ENCODE measurements around the gene SHC2.

Gene SHC2, protein sequence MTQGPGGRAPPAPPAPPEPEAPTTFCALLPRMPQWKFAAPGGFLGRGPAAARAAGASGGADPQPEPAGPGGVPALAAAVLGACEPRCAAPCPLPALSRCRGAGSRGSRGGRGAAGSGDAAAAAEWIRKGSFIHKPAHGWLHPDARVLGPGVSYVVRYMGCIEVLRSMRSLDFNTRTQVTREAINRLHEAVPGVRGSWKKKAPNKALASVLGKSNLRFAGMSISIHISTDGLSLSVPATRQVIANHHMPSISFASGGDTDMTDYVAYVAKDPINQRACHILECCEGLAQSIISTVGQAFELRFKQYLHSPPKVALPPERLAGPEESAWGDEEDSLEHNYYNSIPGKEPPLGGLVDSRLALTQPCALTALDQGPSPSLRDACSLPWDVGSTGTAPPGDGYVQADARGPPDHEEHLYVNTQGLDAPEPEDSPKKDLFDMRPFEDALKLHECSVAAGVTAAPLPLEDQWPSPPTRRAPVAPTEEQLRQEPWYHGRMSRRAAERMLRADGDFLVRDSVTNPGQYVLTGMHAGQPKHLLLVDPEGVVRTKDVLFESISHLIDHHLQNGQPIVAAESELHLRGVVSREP

DNA sequence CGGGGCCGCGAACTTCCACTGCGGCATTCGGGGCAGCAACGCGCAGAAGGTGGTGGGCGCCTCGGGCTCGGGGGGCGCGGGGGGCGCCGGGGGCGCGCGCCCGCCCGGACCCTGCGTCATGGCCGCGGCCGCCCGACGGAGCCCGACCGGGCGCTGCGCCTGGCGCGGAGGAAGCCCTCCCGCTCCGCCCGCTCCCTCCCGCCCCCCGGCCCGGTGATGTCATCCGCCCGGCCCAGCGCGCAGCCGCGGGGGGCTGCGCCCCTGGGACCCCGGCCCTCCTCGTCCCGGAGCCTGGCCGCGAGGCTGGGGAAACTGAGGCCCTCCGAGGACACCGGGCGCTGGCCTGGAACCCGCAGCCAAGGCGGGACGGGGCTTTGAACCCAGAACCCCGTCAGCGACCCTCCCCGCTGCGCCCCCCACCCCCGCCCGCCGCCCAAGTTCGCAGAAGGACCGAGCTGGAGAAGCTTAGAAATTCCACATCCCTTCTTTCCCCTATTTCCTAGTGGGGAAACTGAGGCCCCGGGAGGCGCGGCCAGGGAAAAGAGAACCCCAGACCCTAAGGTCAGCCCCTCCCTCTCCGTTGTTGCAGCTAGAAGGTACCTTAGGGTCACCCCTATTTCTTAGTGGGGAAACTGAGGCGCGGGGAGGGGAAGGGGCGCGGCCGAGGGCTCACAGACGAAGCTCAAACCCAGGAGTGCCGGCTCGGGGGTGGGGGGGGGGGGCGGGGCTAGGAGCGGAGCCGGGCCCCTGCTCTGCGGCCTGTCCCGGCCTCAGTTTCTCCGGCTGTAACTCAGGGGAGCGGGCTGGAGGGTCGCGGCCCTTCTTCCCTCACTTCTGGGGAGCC is at the start of gene SHC2:
Gene SHC2, minus strand, starts transcription at position 157 of the 844 bp plus-strand sequence. Its CDS starts 37 bp downstream, at position 120.
- no peak for DNase-seq (ENCODE audit: low read depth in 1 of 2, low spot score in 1 of 2)

DNA sequence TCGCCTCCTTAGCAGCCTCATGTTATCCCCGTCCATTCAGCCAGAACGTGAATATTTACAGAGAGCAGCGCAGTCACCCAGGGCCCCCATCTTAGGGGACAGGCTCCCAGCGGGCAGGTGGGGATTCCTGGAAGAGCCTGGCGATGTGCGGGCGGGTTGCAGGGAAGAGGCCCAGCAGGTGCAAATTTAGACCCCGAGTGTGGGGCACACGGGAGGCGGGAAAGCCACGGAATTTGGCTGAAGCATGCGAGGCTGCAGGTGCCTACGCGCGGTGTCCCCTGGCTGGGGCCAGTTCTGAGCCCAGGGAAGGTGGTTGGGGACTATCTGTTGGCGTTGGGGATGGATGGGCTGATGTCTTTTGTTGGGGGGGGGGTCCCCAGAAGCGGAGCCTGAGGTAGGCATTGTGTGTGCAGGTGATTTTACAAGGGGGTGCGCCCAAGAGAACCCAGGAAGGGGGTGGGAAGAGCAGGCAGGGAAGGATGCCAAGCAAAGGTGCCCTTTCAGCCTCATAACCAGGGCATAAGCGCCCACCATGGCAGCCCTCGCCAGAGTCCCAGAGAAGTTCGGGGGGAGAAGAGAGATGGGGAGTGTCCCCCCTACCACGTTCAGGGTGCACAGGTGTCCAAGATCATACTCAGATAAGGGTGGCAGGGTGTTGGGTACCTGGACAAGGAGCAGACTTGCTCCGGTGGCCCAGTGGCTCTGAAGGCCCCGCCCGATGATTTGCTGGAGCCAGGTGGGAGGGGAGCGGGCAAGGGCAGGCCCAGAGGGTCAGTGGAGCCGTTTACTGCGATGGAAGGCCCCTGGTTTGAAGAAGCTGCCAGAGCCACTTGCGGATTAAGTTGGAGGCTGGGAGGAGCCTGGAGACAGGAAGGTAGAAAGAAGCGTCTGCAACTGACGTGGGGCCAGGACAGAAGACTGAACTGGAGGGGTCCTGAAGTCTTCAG is 47.6 kb upstream of the SHC2 start:
- DNase-seq (ENCODE audit: low read depth in 1 of 2, low spot score in 1 of 2): no peak

DNA sequence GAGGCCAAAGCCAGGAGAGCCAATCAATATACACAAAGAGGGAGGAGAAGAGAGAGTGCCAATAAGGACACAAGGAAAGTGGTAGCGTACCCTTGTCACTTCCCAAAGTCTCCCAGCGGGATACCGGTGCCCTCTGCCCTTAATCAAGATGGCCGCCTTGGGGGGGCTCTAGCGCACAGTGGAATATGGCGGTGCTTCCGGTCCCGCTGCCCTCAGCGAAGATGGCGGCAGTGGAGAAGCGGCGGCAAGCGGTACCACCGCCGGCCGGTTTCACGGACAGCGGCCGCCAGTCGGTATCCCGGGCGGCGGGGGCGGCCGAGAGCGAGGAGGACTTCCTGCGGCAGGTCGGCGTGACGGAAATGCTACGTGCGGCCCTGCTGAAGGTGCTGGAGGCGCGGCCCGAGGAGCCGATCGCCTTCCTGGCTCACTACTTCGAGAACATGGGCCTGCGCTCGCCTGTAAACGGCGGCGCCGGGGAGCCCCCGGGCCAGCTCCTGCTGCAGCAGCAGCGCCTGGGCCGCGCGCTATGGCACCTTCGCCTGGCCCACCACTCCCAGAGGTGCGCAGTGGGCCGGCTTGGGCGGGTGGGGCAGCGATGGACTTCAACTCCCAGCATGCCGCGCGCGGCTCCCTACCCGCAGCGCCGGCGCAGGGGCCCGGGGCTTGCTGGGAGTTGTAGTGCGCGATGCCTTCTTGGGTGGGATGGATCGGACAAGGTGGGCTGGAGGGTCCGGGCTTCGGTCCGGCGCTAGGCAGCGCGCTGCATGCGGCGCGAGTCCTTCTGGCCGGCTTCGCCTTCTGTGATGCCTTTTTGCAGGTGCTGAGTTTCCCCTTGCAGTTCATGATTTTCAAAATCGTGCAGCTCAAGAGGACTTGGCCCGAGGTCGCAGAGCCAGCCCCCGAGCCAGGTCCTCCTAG is 46.7 kb upstream of the SHC2 start, which contains the start of gene TPGS1:
Gene TPGS1, plus strand, starts transcription at position 212 of the 918 bp plus-strand sequence. Its CDS starts 10 bp downstream, at position 222.
- peak; percentile 60 to 66 for DNase-seq (ENCODE audit: low read depth in 1 of 2, low spot score in 1 of 2)

DNA sequence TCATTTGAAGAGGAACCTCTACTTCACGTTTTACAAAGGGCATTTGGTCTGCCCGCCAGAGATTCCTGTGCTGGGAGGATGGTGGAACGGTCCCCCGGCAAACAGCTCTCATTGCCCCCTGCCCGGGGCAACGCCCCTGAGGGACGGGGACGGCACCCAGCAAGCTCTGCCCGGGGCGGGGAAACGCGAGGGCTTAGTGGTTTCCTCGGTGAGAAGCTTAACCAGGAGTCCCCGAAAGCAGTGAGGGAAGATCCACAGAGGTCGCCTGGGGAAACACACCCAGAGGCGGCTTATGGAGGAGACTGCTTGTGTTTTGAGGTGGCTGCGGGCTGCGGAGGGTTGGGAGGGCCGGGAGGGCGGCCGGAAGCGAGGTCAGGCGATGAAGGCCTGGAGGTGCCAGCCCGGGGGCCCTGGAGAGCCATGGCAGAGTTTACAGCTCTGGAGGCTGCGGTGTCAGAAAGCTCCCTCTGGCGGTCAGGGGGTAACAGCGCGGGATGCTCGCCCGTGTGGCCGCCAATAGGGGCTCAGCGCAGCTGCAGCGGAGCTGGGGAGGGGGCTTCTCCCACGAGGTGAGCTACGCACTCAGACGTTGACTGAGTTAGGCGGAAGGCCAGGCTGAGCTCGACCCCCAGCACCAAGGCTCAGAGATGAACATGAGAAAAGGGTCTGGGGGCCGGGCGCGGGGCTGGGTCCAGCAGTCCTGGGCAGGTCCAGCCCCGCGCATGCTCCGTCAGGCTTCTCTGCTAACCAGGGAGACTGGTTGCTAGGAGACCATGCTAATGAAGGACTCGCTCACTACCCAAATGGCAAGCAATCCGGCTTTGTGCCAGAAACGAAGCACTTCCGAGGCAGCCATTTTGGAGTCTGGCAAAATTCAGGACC is 45.8 kb upstream of the SHC2 start:
- DNase-seq (ENCODE audit: low read depth in 1 of 2, low spot score in 1 of 2): peak; percentile 87 to 95

DNA sequence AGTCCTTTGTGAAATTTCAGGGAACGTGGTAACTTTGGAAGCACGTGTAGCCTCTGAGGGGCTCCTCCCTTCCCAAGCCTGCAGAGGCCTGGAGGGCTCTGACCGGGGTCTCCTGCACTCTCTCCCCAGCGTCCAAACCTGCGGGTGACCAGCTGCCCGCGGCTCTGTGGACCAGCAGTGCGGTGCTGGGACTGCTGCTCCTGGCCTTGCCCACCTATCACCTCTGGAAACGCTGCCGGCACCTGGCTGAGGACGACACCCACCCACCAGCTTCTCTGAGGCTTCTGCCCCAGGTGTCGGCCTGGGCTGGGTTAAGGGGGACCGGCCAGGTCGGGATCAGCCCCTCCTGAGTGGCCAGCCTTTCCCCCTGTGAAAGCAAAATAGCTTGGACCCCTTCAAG is 43.8 kb upstream of the SHC2 start:
- no peak for DNase-seq (ENCODE audit: low read depth in 1 of 2, low spot score in 1 of 2)

DNA sequence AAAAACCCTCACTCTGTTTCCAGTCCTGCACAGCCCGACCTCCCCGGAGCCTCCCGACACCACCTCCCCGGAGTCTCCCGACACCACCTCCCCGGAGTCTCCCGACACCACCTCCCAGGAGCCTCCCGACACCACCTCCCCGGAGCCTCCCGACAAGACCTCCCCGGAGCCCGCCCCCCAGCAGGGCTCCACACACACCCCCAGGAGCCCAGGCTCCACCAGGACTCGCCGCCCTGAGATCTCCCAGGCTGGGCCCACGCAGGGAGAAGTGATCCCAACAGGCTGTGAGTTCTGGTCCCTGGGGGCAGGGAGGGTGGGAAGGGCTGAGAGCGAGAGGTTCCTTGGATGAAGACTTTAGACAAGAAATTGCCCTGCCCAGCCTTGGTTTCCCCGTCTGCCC is 40.8 kb upstream of the SHC2 start:
- no peak for DNase-seq (ENCODE audit: low read depth in 1 of 2, low spot score in 1 of 2)

DNA sequence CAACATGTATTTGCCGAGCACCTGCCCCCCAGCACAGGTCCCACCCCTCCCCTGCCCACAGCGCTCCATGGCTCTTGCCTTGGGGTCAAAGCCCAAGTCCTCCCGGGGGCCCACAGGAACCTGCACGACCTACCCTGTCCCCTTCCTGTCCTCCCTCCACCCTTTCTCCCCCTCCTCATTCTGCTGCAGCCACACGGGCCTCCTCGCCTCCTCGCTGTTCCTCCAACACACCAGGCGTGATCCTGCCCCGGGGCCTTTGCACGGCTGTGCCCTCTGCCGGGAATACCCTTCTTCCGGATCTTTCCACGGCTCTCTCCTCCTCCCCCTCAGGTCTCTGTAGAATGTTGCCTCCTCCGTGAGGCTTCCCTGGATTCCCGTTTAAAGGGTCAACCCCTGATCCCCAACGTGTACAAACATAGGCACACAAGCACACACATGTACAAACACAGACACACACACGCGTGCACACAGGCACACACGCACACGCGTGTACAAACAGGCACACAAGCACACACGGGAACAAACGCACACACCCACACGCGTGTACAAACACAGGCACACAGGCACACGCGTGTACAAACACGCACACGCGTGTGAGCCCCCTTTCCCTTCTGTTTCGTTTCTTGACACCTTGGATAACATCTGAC is 38.3 kb upstream of the SHC2 start:
- no peak for DNase-seq (ENCODE audit: low read depth in 1 of 2, low spot score in 1 of 2)

DNA sequence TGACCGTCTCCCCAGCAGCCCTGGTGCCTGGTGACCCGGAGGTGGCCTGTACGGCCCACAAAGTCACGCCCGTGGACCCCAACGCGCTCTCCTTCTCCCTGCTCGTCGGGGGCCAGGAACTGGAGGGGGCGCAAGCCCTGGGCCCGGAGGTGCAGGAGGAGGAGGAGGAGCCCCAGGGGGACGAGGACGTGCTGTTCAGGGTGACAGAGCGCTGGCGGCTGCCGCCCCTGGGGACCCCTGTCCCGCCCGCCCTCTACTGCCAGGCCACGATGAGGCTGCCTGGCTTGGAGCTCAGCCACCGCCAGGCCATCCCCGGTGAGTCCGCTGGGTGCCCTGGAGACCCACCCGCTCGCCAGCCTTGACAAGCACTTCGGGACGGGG is 37.7 kb upstream of the SHC2 start:
- no peak for DNase-seq (ENCODE audit: low read depth in 1 of 2, low spot score in 1 of 2)

DNA sequence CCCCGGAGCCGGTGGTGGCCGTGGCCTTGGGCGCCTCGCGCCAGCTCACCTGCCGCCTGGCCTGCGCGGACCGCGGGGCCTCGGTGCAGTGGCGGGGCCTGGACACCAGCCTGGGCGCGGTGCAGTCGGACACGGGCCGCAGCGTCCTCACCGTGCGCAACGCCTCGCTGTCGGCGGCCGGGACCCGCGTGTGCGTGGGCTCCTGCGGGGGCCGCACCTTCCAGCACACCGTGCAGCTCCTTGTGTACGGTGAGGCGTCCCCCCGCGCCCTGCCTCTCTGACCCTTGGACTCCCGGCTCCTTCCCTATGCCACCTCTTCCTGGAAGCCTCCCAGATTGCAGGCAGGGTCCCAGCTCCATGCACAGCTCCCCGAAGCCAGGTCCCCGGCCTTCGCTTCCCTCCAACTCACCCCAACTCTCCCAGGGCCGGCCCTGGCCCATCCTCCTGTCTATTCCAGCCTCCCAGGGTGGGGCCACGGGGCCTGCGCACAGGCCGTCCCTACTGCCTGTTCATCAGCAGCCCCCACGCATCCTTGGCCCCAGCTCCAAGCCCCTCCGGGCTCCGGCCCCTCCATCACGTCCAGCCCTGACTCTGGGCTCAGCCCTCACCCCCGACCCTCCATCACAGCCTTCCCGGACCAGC is 37.2 kb upstream of the SHC2 start:
- DNase-seq (ENCODE audit: low read depth in 1 of 2, low spot score in 1 of 2): no peak

DNA sequence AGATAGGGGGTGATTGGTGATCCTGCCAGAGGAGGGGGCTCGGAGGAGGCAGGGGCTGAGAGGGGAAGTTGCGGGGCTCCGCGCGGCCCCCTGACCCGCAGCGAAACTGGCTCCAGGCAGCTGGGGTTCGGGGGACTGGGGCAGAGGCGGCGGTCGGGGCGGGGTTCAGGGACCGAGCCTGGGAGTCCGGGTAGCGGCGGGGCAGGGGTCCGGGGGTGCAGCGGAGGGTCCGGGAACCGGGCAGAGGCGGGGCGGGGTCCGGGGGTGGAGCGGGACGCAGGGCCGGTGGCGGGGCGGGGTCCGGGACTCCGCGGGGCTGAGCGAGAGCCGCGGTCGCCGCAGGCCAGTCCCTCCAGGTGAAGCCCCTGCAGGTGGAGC is 36.6 kb upstream of the SHC2 start:
- DNase-seq (ENCODE audit: low read depth in 1 of 2, low spot score in 1 of 2): no peak

DNA sequence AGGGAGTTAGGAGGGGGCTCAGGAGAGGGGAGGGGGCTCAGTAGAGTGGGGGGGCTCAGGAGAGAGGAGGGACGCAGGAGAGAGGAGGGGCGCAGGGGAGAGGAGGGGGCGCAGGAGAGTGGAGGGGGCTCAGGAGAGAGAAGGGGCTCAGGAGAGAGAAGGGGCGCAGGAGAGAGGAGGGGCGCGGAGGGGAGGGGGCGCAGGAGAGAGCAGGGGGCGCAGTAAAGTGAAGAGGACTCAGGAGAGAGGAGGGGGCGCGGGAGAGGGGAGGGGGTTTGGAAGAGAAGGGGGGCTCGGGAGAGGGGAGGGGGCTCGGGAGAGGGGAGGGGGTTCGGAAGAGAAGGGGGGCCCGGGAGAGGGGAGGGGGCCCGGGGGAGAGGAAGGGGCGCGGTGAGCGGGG is 36.2 kb upstream of the SHC2 start:
- no peak for DNase-seq (ENCODE audit: low read depth in 1 of 2, low spot score in 1 of 2)

DNA sequence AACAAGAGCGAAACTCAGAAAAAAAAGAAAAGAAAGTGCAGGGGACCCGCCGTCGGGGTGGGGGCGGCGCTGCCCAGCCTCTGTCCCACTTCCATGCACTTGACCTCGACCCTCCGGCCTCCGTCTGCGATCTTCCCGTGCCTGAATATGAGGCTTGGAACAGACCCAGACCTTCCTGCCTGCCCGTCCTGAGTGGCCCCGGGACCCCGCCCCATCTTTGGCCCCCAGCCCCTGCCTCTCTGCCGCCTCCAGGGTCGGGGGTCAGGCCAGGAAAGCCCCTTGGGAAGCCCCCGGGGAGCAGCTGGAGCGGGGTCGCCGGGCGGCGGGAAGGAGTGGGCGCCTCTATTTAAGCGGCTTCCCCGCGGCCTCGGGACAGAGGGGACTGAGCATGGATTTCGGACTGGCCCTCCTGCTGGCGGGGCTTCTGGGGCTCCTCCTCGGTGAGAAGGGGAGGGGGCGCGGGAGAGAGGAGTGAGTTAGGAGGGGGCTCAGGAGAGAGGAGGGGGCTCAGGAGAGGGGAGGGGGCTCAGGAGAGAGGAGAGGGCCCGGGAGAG is 35.4 kb upstream of the SHC2 start, which contains the start of gene MADCAM1:
Gene MADCAM1, plus strand, starts transcription at position 375 of the 554 bp plus-strand sequence. Its CDS starts 14 bp downstream, at position 389.
- DNase-seq (ENCODE audit: low read depth in 1 of 2, low spot score in 1 of 2): no peak

DNA sequence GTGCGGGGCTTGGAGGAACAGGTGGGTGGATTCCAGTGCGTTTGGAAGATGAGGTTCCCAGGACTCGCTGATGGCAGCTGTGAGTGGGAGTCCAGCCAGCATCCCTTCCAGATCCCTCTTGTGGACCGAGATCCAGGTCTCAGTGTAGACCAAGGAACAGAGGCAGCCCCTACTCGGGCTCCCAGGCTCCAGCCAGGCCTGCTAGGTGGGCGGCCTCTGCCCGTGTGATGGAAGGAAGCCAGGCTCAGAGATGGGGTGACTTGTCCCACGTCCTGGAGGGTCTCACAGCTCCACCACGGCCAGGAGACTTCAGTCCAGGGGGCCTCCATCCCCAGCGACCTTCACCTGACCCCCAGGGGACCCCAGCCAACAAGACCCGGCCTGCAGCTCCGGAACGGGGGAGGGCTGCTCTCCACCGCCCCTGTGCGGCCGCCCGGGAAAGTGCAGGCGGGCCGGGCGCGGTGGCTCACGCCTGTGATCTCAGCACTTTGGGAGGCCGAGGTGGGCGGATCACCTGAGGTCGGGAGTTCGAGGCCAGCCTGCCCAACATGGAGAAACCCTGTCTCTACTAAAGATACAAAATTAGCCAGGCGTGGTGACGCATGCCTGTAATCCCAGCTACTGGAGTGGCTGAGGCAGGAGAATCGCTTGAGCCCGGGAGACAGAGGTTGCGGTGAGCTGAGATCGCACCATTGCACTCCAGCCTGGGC is 34.7 kb upstream of the SHC2 start:
- DNase-seq (ENCODE audit: low read depth in 1 of 2, low spot score in 1 of 2): no peak

DNA sequence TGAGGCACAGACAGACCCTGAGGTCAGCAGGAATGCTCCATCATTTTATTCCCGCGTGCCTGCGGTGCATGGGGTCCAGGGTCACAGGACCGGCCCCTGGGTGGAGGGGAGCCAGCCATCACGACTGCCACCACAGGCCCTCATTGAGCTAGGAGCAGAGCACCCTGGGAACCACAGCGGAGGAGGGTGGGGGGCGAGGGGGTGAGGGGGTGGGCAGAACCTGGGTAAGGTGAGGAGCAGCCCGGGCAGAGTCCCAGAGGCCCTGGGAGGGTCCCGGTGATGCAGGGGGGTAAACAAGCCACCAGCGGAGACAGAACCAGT is 34.2 kb upstream of the SHC2 start:
- no peak for DNase-seq (ENCODE audit: low read depth in 1 of 2, low spot score in 1 of 2)

DNA sequence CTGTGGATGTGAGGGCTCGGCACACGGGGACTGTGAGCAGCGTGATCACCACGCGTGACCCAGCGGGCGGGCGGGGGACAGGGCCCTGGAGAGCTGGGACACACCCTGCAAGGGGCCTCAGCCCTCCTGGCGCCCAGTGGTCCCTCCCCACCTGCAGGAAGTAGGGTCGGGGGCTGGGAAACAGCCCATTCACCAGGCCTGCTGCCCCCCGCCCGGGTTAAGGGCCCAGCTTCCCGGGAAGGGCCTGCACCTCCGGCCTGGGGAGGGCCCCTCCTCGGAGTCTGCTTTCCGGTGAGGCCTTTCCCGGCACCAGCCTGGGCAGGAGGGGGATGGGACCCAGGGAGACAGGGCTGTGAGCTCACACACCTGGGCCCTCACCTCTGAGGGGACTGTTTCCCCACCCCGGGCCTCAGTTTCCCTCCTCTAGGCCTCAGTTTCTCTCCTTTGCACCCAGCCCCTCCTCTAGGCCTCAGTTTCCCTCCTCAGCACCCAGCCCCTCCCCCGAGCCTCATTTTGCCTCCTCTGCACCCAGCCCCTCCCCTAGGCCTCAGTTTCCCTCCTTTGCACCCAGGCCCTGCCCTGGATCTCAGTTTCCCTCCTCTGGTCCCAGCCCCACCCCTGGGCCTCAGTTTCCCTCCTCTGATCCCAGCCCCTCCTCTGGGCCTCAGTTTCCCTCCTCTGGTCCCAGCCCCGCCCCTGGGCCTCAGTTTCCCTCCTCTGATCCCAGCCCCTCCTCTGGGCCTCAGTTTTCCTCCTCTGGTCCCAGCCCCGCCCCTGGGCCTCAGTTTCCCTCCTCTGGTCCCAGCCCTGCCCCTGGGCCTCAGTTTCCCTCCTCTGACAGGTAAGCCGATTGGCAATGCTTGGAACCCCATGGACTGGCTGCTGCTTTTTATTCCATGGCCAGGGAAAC is 33.6 kb upstream of the SHC2 start:
- DNase-seq (ENCODE audit: low read depth in 1 of 2, low spot score in 1 of 2): no peak

All from activated CD4-positive, alpha-beta T cell treated with anti-CD3 and anti-CD28 coated beads, Interleukin-2, amount 50 U/mL, for 24 hours (primary cell).